ENCODE measurements around the gene PSMB9. TPM values are rescaled to one million over a fixed set of nuclear protein-coding genes. Genes with fewer than 3 reads are reported as not detected.

Gene PSMB9
- total and polyA plus RNA-seq, 9 of the 15 experiments (the other 6 are each of a cell fraction or from before 2014, with no cell fraction given) = 1.1 to 3.7 (median 2.4) TPM

DNA sequence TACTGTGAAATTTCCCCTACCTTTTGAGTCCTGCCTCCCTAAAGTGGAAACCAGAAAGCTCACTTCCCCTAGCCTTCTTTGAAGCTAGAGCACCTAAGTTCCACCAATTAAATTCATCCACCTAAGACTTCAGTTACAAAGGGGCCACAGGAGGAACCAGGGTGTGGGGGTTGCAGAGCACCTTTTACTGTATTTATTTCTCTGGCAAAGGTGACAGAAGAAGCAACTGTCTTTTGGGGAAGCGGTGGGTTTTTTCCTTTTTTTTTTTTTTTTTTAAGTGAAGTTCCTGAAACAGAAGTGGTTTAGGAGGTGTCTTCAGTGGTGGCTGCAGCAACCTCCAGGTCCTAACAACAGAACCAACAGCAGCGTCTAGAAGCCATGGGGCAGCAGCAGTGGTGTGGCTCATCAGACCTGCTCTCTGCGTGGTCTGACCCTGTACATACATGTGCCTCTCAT, 13.1 kb downstream of the PSMB9 start:
- TF ChIP-seq ZNF121 (CRISPR knock-in tag; conservative IDR thresholded peaks at IDR 0.05) = no peak
- Histone ChIP-seq H4K20me1 (replicated peaks; ENCODE audit: control insufficient read depth, insufficient read depth, low read length) (no peaks in the 10 kb centered on the region), H3K4me1 (replicated peaks in 1 of 2; ENCODE audit: control insufficient read depth in 2 of 2, insufficient read depth in 2 of 2, low read length in 2 of 2) (no peaks in the 10 kb centered on the region), H2AFZ (ENCODE audit: low read depth, low read length) (no peak overlapping the region), H3K9ac (ENCODE audit: insufficient read depth in 1 of 2, low read depth in 2 of 2, low read length in 2 of 2) (no peak overlapping the region), H3K27ac (ENCODE audit: extremely low read depth, low read depth, low read length) (no peak overlapping the region), H3K4me2 (ENCODE audit: insufficient read depth, low read length) (no peak overlapping the region), H3K27me3 (ENCODE audit: control insufficient read depth in 2 of 2, insufficient read depth in 2 of 2, low read length in 2 of 2) (peaks cover 15 to 18% of the 10 kb centered on the region in 2 experiments; a peak in 4 of 5 replicates), H3K79me2 (ENCODE audit: control insufficient read depth, insufficient read depth, low read length) (no peaks in the 10 kb centered on the region), H3K9me1 (ENCODE audit: control insufficient read depth, insufficient read depth, low read length) (no peaks in the 10 kb centered on the region), H3K9me3 (replicated peaks; ENCODE audit: control insufficient read depth, insufficient read depth, low read depth, low read length) (no peaks in the 10 kb centered on the region), H3K36me3 (ENCODE audit: control insufficient read depth, insufficient read depth, low read length) (no peaks in the 10 kb centered on the region), H3K4me3 (no peak overlapping the region)
- intact Hi-C loops (cut with micrococcal nuclease) = loop anchor here (5.0 kb wide), 3 partner anchors 40 to 165 kb away; no protein-coding TSS in a partner anchor
- FAIRE-seq (no peak), DNase-seq (ENCODE audit: extremely low read depth in 1 of 4, low spot score in 3 of 4) (no peak), ATAC-seq (peak; percentile 60)
- ChIA-PET CTCF (ENCODE audit: low intra/inter-chr PET ratio) (interaction anchor here (0.6 to 3.8 kb wide), 9 partner anchors 28 to 1659 kb away, joined by 3 to 66 read pairs (median 13); partner anchors contain the start of gene TAP2), POLR2A (interaction anchor here (0.7 to 4.5 kb wide), 6 partner anchors 13 to 426 kb away, joined by 3 to 17 read pairs (median 12); partner anchors contain the start of genes PSMB9, TAP1 and TAP2)
- BruUV-seq (replicated peaks) = no TSS peak
- in situ Hi-C loops (cut with MboI) = no loop called here
- WGBS (ENCODE audit: insufficient coverage, low coverage, missing lambda C conversion rate) = 3% methylated on average over 3 of the region's 3 CpGs

DNA sequence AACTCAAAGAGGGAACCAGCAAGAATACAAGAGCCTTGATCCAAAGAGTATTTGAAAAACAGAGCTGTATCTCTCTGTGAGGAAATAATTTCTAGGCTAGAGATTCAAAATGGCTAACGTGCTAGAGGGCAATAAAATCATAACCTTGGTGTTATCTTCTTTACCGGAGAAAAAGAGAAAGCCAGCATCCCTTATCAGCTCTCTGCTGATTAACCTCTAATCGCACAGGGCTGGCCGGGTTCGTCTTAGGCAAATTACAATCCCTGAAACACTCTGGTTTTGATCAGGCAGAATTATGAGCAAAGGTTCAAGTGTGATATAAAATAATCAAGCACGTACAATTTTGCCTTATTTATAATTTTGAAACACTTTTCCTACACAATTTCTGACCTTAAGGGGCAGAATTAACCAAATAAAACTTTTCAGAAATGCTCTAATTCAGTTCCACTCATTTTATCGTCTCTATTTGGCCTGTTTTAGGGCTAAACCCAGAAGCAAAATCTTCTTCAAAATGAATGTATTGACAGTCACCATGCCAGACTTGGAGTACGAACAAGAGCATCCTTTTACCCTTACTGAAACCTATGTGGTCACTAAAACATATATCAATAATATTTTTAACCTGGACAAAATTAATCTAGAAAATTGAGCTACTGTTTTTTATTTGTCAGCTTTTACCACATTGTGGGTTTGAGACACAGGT, 13.7 kb downstream of the PSMB9 start:
- Histone ChIP-seq H3K9ac (ENCODE audit: insufficient read depth in 1 of 2, low read depth in 2 of 2, low read length in 2 of 2) (no peak overlapping the region), H4K20me1 (replicated peaks; ENCODE audit: control insufficient read depth, insufficient read depth, low read length) (no peaks in the 10 kb centered on the region), H3K36me3 (ENCODE audit: control insufficient read depth, insufficient read depth, low read length) (no peaks in the 10 kb centered on the region), H3K79me2 (ENCODE audit: control insufficient read depth, insufficient read depth, low read length) (no peaks in the 10 kb centered on the region), H2AFZ (ENCODE audit: low read depth, low read length) (no peak overlapping the region), H3K4me1 (replicated peaks in 1 of 2; ENCODE audit: control insufficient read depth in 2 of 2, insufficient read depth in 2 of 2, low read length in 2 of 2) (no peaks in the 10 kb centered on the region), H3K4me3 (no peak overlapping the region), H3K27ac (ENCODE audit: extremely low read depth, low read depth, low read length) (no peak overlapping the region), H3K9me3 (replicated peaks; ENCODE audit: control insufficient read depth, insufficient read depth, low read depth, low read length) (no peaks in the 10 kb centered on the region), H3K4me2 (ENCODE audit: insufficient read depth, low read length) (no peak overlapping the region), H3K9me1 (ENCODE audit: control insufficient read depth, insufficient read depth, low read length) (no peaks in the 10 kb centered on the region), H3K27me3 (ENCODE audit: control insufficient read depth in 2 of 2, insufficient read depth in 2 of 2, low read length in 2 of 2) (peaks cover 15 to 18% of the 10 kb centered on the region in 2 experiments; a peak in 4 of 5 replicates)
- intact Hi-C loops (cut with micrococcal nuclease) (loop anchor here (1.0 to 5.0 kb wide), 5 partner anchors 29 to 453 kb away; partner anchors contain the start of gene TAP2), in situ Hi-C loops (cut with MboI) (no loop called here)
- ATAC-seq (peak; percentile 54), FAIRE-seq (peak; percentile 63), DNase-seq (ENCODE audit: extremely low read depth in 1 of 4, low spot score in 3 of 4) (no peak)
- ChIA-PET CTCF (ENCODE audit: low intra/inter-chr PET ratio) (interaction anchor here (0.6 to 3.8 kb wide), 18 partner anchors 8 to 648 kb away, joined by 3 to 66 read pairs (median 4); partner anchors contain the start of genes PSMB8, PSMB9, TAP1 and TAP2), POLR2A (interaction anchor here (0.6 to 4.5 kb wide), 14 partner anchors 8 to 462 kb away, joined by 3 to 17 read pairs (median 4); partner anchors contain the start of genes PSMB9, TAP1 and TAP2)
- 2% methylated on average over 8 of the region's 8 CpGs for WGBS (ENCODE audit: insufficient coverage, low coverage, missing lambda C conversion rate)
- BruUV-seq (replicated peaks) = no TSS peak
- TF ChIP-seq SLC30A9 (CRISPR knock-in tag; IDR thresholded peaks at IDR 0.05) (no peak), LEF1 (IDR thresholded peaks at IDR 0.05) (no peak), RFX1 (IDR thresholded peaks at IDR 0.05) (no peak), PCBP1 (IDR thresholded peaks at IDR 0.05; ENCODE audit: low read depth, low read length, poor library complexity, severe bottlenecking) (no peak), ZSCAN29 (IDR thresholded peaks at IDR 0.05) (no peak), ARNT (IDR thresholded peaks at IDR 0.05) (no peak), IFI16 (CRISPR knock-in tag; IDR thresholded peaks at IDR 0.05) (no peak), PPARD (CRISPR knock-in tag; IDR thresholded peaks at IDR 0.05) (no peak), PCBP2 (IDR thresholded peaks at IDR 0.05; ENCODE audit: low read depth, low read length, poor library complexity, severe bottlenecking) (no peak), SETDB1 (IDR thresholded peaks at IDR 0.05; ENCODE audit: low read length) (no peak)
- TF ChIP-seq, protein P1, sequence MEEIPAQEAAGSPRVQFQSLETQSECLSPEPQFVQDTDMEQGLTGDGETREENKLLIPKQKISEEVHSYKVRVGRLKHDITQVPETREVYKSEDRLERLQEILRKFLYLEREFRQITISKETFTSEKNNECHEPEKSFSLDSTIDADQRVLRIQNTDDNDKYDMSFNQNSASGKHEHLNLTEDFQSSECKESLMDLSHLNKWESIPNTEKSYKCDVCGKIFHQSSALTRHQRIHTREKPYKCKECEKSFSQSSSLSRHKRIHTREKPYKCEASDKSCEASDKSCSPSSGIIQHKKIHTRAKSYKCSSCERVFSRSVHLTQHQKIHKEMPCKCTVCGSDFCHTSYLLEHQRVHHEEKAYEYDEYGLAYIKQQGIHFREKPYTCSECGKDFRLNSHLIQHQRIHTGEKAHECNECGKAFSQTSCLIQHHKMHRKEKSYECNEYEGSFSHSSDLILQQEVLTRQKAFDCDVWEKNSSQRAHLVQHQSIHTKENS (CRISPR knock-in tag; IDR thresholded peaks at IDR 0.05) = no peak
- TF ChIP-seq, protein P2, sequence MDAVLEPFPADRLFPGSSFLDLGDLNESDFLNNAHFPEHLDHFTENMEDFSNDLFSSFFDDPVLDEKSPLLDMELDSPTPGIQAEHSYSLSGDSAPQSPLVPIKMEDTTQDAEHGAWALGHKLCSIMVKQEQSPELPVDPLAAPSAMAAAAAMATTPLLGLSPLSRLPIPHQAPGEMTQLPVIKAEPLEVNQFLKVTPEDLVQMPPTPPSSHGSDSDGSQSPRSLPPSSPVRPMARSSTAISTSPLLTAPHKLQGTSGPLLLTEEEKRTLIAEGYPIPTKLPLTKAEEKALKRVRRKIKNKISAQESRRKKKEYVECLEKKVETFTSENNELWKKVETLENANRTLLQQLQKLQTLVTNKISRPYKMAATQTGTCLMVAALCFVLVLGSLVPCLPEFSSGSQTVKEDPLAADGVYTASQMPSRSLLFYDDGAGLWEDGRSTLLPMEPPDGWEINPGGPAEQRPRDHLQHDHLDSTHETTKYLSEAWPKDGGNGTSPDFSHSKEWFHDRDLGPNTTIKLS (IDR thresholded peaks at IDR 0.05; ENCODE audit: borderline replicate concordance, low read depth) = no peak

All from K562 (cell line).